GM12865 (cell line): Measurements from ENCODE around the gene RPH3AL.
"Not testable (repeated sequence)": the region's sequence is repeated elsewhere in the genome, so short reads cannot be mapped to it uniquely, and the experiment has no call there.

Experiments used
- DNase-seq: peaks from one replicate; pipeline ENCODE4 v3.0.0; 2010; ENCODE audit warnings: low read depth
- H3K4me3 ChIP-seq: 2 replicates; pipeline ENCODE4 v1.5.1; 2011; ENCODE audit warnings: mild to moderate bottlenecking, low read depth, low read length, control low read depth
- TF ChIP-seq, protein P1 (sequence below): IDR thresholded peaks from 2 replicates; pipeline ENCODE4 v1.5.1; 2011; ENCODE audit warnings: low read length, control low read depth, low read depth, inconsistent platforms; ENCODE audit not compliant: insufficient read depth; ENCODE audit errors: missing control alignments

The RPH3AL gene

DNA sequence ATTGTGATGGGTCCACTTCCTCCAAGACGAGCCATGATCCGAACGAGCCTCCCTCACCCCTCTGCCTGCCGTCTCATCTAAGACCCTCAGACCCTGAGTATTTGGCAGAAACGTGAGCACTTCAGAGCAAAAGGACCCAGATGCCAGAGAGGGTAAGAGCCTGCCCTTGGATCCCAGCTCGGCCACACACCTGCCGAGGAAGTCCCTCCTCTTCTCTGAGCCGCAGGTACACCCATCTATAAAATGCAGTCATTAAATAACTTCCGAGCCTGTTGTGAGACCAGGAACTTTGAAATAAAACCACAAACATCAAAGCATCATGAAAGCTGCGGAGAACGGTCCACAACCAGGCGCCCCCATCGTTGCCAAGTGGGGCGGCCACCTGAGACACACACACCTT is 106.4 kb downstream of the RPH3AL start:
- no peak for DNase-seq
- TF ChIP-seq, protein P1, sequence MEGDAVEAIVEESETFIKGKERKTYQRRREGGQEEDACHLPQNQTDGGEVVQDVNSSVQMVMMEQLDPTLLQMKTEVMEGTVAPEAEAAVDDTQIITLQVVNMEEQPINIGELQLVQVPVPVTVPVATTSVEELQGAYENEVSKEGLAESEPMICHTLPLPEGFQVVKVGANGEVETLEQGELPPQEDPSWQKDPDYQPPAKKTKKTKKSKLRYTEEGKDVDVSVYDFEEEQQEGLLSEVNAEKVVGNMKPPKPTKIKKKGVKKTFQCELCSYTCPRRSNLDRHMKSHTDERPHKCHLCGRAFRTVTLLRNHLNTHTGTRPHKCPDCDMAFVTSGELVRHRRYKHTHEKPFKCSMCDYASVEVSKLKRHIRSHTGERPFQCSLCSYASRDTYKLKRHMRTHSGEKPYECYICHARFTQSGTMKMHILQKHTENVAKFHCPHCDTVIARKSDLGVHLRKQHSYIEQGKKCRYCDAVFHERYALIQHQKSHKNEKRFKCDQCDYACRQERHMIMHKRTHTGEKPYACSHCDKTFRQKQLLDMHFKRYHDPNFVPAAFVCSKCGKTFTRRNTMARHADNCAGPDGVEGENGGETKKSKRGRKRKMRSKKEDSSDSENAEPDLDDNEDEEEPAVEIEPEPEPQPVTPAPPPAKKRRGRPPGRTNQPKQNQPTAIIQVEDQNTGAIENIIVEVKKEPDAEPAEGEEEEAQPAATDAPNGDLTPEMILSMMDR, result no peak
- no peak overlapping the region for H3K4me3 ChIP-seq

DNA sequence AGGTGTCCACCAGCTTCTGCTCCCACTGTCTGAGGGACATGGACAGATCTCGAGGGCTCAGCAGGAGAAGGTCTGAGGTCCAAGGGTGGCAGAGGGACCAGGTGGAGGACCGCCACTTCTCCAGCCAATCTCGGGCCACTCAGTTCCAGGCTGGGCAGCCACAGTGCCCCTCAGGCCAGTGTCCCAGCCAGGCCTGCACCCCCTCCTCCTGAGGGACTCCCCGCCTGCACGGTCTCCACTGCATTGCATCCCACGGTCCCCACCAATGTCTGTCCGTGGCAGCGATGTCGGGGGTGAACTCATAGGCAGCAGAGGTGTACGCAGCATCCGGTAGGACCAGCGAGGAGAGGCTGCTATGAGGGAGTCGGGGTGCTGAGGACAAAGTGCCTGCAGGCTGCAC is 107.0 kb downstream of the RPH3AL start:
- H3K4me3 ChIP-seq, result no peak overlapping the region
- TF ChIP-seq, protein P1, result no peak
- no peak for DNase-seq

DNA sequence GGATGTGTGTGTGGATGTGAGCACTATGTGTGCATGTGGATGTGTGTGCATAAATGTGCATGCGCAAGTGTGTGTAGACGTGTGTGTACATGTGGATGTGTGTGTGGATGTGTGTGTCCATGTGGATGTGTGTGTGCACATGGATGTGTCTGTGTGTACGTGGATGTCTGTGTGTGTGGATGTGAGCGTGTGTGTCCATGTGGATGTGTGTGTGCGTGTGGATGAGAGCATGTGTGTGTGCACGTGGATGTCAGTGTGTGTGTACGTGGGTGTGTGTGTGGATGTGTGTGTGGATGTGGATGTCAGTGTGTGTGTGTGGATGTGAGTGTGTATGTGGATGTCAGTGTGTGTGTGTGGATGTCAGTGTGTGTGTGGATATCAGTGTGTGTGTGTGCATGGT is 107.6 kb downstream of the RPH3AL start:
- TF ChIP-seq, protein P1, result no peak
- no peak for DNase-seq
- H3K4me3 ChIP-seq, result no peak overlapping the region

DNA sequence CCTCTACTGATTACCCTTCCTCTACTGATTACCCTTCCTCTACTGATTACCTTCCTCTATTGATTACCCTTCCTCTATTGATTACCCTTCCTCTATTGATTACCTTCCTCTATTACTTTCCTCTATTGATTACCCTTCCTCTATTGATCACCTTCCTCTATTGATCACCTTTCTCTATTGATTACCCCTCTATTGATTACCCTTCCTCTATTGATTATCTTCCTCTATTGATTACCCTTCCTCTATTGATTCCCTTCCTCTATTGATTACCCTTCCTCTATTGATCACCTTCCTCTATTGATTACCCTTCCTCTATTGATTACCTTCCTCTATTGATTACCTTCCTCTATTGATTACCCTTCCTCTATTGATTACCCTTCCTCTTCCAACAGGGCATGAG is 108.7 kb downstream of the RPH3AL start:
- DNase-seq, H3K4me3 ChIP-seq: not testable (repeated sequence)

DNA sequence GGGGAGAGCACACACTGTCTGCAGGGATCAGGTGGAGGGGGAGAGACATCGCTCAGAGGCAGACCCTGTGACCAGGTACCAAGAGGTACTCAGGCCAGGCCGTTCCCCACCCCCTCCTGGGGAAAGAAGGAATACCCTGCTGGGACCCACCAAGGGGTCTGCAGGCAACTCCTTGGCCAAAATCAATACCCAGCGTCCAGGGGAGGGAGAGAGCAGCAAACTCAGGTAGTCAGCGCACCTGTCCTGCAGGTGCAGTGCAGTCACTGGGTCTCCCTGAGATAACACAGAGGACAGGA is 113.7 kb downstream of the RPH3AL start:
- TF ChIP-seq, protein P1, result no peak
- no peak for DNase-seq
- no peak overlapping the region for H3K4me3 ChIP-seq

DNA sequence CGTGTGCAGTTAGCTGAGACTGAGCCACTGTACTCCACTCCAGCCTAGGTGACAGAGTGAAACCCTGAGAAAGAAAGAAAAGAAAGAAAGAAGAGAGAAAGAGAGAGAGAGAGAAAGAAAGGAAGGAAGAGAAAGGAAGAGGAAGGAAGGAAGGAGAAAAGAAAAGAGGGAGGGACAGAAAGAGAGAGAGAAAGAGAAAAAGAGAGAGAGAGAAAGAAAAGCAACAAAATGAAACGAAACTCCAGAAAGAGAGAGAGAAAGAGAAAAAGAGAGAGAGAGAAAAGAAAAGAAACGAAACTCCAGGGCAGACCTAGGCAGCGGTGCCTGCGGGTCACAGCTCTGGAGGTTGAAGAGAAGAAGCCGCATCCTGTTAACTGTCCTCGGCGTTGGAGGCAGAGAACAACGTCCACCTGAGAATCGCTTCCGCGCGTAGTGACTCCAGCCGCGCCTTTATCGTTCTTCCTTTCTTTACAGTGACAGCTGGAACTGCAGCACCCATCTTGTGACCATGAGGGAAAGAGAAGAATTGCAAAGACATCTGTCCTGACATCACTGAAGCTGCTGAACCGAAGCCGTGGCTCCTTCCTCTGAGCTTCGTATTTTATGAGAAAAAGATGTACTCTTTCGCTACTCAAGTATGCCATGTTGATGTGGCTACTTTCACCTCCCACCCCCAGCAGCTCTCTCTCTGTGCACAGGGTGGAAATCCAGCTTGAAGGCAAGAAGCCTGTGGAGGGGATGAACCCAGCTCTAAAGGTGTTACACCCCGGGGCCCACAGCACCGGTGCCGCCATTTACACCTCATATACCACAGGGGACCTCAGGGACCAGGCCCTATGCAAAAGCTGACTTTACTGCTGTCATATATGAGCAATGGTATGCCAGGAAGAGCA is 114.3 kb downstream of the RPH3AL start:
- DNase-seq, result no peak
- no peak overlapping the region for H3K4me3 ChIP-seq
- TF ChIP-seq, protein P1, result no peak

DNA sequence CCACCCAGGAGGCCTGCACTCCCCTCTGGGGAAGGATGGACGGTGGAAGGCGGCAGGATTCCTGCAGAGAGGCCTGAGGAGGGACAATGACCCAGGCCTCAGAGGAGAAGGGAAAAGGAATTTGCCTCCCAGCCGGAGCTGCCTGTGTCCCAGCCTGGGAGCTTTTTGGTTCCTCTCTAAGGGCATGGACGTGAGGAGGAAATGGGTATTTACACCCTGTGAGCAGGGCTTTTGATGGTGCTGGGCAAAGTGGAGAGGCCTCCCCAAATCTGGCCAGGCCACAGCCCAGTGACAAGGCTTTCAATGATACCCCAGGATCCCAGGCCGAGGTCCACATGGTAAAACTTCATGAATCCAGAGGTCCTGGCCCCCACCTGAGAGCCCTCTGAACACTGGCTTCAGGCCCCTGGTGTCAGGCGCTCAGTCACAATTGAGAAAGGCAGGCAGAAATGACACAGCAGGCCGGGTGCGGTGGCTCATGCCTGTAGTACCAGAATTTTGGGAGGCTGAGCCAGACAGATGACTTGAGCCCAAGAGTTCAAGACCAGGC is 115.1 kb downstream of the RPH3AL start:
- TF ChIP-seq, protein P1, result no peak

More for the DNA sequence above, 115.1 kb downstream of the RPH3AL start:
- H3K4me3 ChIP-seq, result no peak overlapping the region
- no peak for DNase-seq
